NT2/D1 (cell line): ENCODE data around the gene DDX5.
A peak's percentile ranks its signal among the peaks of the same experiment; 100 is the strongest.
"Not testable (repeated sequence)": the region's sequence is repeated elsewhere in the genome, so short reads cannot be mapped to it uniquely, and the experiment has no call there.

Source experiments
- DNase-seq: peaks from one replicate; pipeline ENCODE4 v3.0.0-alpha.2; 2011; ENCODE audit warnings: low read depth, low spot score
- H3K27me3 ChIP-seq: 2 replicates; pipeline ENCODE4 v1.6.0; 2011; ENCODE audit warnings: mild to moderate bottlenecking; ENCODE audit not compliant: insufficient read length, insufficient read depth
- H3K36me3 ChIP-seq: 2 replicates; pipeline ENCODE4 v1.6.1; 2011; ENCODE audit warnings: mild to moderate bottlenecking, low read length, mixed read lengths; ENCODE audit not compliant: insufficient read depth, insufficient read length
- H3K4me1 ChIP-seq: 2 replicates; pipeline ENCODE4 v1.5.1; 2011; ENCODE audit not compliant: insufficient read depth, insufficient read length
- H3K4me3 ChIP-seq: 2 replicates; pipeline ENCODE4 v1.5.1; 2011; ENCODE audit warnings: low read depth; ENCODE audit not compliant: insufficient read length
- H3K9ac ChIP-seq: 2 replicates; pipeline ENCODE4 v1.6.0; 2011; ENCODE audit warnings: low read depth; ENCODE audit not compliant: insufficient read length
- H3K9me3 ChIP-seq: 2 replicates; pipeline ENCODE4 v1.5.1; 2011; ENCODE audit warnings: mild to moderate bottlenecking, low read length; ENCODE audit not compliant: insufficient read depth
- SUZ12 ChIP-seq: IDR thresholded peaks from 2 replicates; pipeline ENCODE4 v1.6.1; 2011; ENCODE audit not compliant: insufficient read length, insufficient read depth; ENCODE audit errors: extremely low read depth
- YY1 ChIP-seq: IDR thresholded peaks from 2 replicates; pipeline ENCODE4 v1.6.1; 2011; ENCODE audit not compliant: insufficient read length, insufficient read depth
- ZNF274 ChIP-seq: IDR thresholded peaks from 2 replicates; pipeline ENCODE4 v1.6.1; 2011; ENCODE audit warnings: mild to moderate bottlenecking, low read depth, low read length

Gene DDX5

GRCh38 chr17:64497565-64498035 lies 8.5 kb downstream of the DDX5 start:
- no peak for DNase-seq
- Histone ChIP-seq H3K9me3 (peaks cover 6% of the 10 kb centered on the region), H3K4me1 (no peaks in the 10 kb centered on the region), H3K36me3 (peaks cover 56% of the 10 kb centered on the region), H3K9ac (peak overlapping the region; percentile 52), H3K4me3 (peak overlapping the region; percentile 94), H3K27me3 (no peaks in the 10 kb centered on the region)
- TF ChIP-seq SUZ12 (no peak), ZNF274 (no peak), YY1 (no peak)

GRCh38 chr17:64496786-64497564 lies 9.1 kb downstream of the DDX5 start, which contains the start of gene POLG2:
Gene POLG2 (minus strand): TSS chr17:64497054. CDS start chr17:64496968, 86 bp downstream.
- DNase-seq = peak; percentile 85
- TF ChIP-seq YY1 (peak; percentile 61), ZNF274 (no peak), SUZ12 (no peak)
- peaks cover 56% of the 10 kb centered on the region for H3K36me3 ChIP-seq
- H3K4me1 ChIP-seq = no peaks in the 10 kb centered on the region
- peak within 1 kb of the TSS; percentile 94 for H3K4me3 ChIP-seq
- H3K9me3 ChIP-seq = peaks cover 13% of the 10 kb centered on the region
- H3K9ac ChIP-seq = peak within 1 kb of the TSS; percentile 96
- H3K27me3 ChIP-seq = no peaks in the 10 kb centered on the region

- Histone ChIP-seq H3K36me3 (peaks cover 56% of the 10 kb centered on the region), H3K27me3 (no peaks in the 10 kb centered on the region), H3K9ac (peak overlapping the region; percentile 96), H3K4me1 (no peaks in the 10 kb centered on the region), H3K9me3 (peaks cover 19% of the 10 kb centered on the region), H3K4me3 (peak overlapping the region; percentile 94)
- TF ChIP-seq SUZ12 (no peak), ZNF274 (no peak), YY1 (no peak)
- no peak for DNase-seq
These were observed 9.7 kb downstream of the DDX5 start for GRCh38 chr17:64496348-64496785.

DNA sequence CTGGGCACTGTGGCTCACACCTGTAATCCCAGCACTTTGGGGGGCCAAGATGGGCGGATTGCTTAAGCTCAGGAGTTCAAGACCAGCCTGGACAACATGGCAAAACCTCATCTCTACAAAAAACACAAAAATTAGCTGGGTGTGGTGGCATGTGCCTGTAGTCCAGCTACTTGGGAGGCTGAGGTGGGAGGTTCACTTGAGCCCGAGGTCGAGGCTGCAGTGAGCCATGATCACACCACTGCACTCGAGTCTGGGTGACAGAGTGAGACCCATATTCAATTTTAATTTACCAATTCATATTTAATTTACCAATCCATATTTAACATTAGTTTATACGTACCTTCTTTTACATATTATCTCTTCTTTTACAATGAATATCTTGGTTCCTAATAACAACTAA lies 10.8 kb downstream of the DDX5 start:
- not testable (repeated sequence) for H3K4me1 ChIP-seq, DNase-seq, H3K27me3 ChIP-seq, H3K4me3 ChIP-seq
- Histone ChIP-seq H3K9ac (peak overlapping the region; percentile 12), H3K36me3 (peaks cover 56% of the 10 kb centered on the region), H3K9me3 (peaks cover 23% of the 10 kb centered on the region)

DNA sequence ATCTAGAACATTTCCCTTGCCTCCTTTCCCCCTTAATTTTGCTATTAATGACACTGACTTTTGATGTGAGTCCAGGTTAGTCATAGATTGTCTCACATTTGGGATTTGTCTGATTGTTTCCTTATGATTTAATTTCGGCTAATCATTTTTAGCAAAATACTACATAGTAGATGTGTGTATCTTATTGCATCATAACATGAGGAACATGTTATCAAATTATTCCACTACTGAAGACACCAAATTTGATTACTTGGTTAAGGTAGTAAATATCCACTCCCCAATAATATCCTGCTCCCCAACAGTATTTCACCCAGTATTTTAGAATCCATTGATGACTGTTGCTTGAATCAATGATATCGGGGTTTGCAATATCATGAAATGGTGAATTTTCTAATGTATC lies 12.0 kb downstream of the DDX5 start:
- H3K36me3 ChIP-seq = peaks cover 57% of the 10 kb centered on the region
- DNase-seq = no peak
- no peak overlapping the region for H3K9ac ChIP-seq
- H3K27me3 ChIP-seq = no peaks in the 10 kb centered on the region
- TF ChIP-seq ZNF274 (no peak), SUZ12 (no peak), YY1 (no peak)
- no peak overlapping the region for H3K4me3 ChIP-seq
- no peaks in the 10 kb centered on the region for H3K4me1 ChIP-seq
- H3K9me3 ChIP-seq = peaks cover 23% of the 10 kb centered on the region

DNA sequence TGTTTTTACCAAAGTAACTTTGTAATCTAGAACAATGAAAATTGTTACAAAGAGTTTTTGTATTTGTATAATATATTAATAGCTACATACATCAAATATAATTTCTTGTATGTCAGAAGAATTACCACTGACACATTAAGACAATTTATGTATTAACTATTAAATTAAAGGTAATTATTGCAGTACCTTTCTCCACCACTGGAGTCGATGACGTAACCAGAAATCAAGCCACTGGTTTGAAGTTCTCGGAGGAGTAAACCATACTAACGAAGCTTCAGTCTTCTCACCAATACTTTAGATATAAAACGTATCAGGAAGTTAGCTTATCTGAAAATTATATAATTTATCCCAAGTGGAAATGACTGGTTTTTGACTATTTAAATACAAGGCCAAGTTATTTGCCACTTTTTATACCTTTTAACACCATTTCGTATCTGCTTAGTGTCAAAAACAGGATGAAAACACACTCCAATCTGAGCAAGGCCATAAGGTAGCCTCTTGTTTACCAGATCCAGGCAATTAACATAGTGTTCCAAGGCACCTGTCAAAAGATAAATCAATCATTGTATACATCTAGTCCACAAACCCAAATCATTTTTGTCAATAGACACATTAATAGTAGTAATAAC lies 13.5 kb downstream of the DDX5 start:
- Histone ChIP-seq H3K36me3 (peaks cover 57% of the 10 kb centered on the region), H3K9me3 (peaks cover 23% of the 10 kb centered on the region), H3K4me1 (no peaks in the 10 kb centered on the region), H3K4me3 (no peak overlapping the region), H3K27me3 (no peaks in the 10 kb centered on the region), H3K9ac (no peak overlapping the region)
- DNase-seq = no peak
- TF ChIP-seq YY1 (no peak), ZNF274 (no peak), SUZ12 (no peak)

GRCh38 chr17:64491994-64492393 lies 14.1 kb downstream of the DDX5 start:
- Histone ChIP-seq H3K4me1 (no peaks in the 10 kb centered on the region), H3K9me3 (peaks cover 23% of the 10 kb centered on the region), H3K36me3 (peaks cover 61% of the 10 kb centered on the region), H3K4me3 (no peak overlapping the region), H3K27me3 (no peaks in the 10 kb centered on the region), H3K9ac (no peak overlapping the region)
- TF ChIP-seq SUZ12 (no peak), YY1 (no peak), ZNF274 (no peak)
- DNase-seq = no peak
